GM23338 (cell line): ENCODE results near the gene LLGL1. TPM values are rescaled to one million over a fixed set of nuclear protein-coding genes. Genes with fewer than 3 reads are reported as not detected.

Experiments
- ATAC-seq: fragments of 200-7000 bp; cut with Tn5 transposase; 3 replicates; pipeline ENCODE4 v1.9.1; 2020
- DNase-seq: peaks from one replicate; pipeline ENCODE4 v3.0.0-alpha.2; 2015; ENCODE audit warnings: low spot score
- H2AFZ ChIP-seq: fragments of 200-600 bp; sonication (generic); 2 replicates; pipeline ENCODE4 v1.8.0; 2016; ENCODE audit warnings: antibody characterized with exemption, mild to moderate bottlenecking, moderate library complexity
- H3F3A ChIP-seq: fragments of 200-600 bp; sonication (generic); replicated peaks from 2 replicates; pipeline ENCODE4 v1.8.0; 2017; ENCODE audit warnings: antibody characterized with exemption, mixed run types, low read depth
- H3K27ac ChIP-seq: fragments of 200-600 bp; sonication (generic); 2 replicates; pipeline ENCODE4 v1.6.1; 2016; ENCODE audit warnings: low read depth
- H3K27me3 ChIP-seq: fragments of 200-600 bp; sonication (generic); 2 replicates; pipeline ENCODE4 v1.8.0; 2016; ENCODE audit warnings: mild to moderate bottlenecking, mixed run types, moderate library complexity; ENCODE audit not compliant: insufficient read depth
- H3K36me3 ChIP-seq: fragments of 200-600 bp; sonication (generic); 2 replicates; pipeline ENCODE4 v1.8.0; 2016; ENCODE audit warnings: mild to moderate bottlenecking; ENCODE audit not compliant: insufficient read depth
- H3K4me1 ChIP-seq: fragments of 200-600 bp; sonication (generic); 2 replicates; pipeline ENCODE4 v1.8.0; 2016; ENCODE audit warnings: mild to moderate bottlenecking, moderate library complexity; ENCODE audit not compliant: insufficient read depth
- H3K4me2 ChIP-seq: fragments of 200-600 bp; sonication (generic); 2 replicates; pipeline ENCODE4 v1.7.1; 2017; ENCODE audit warnings: mixed run types
- H3K4me3 ChIP-seq: fragments of 200-600 bp; sonication (generic); 2 replicates; pipeline ENCODE4 v1.6.1; 2016; ENCODE audit warnings: mixed run types
- H3K79me2 ChIP-seq: fragments of 200-600 bp; sonication (generic); replicated peaks from 2 replicates; pipeline ENCODE4 v1.8.0; 2017; ENCODE audit warnings: mild to moderate bottlenecking; ENCODE audit not compliant: insufficient read depth
- H3K9me2 ChIP-seq: fragments of 200-600 bp; sonication (generic); 2 replicates; pipeline ENCODE4 v1.8.0; 2017; ENCODE audit not compliant: insufficient read depth
- H4K20me1 ChIP-seq: fragments of 200-600 bp; sonication (generic); replicated peaks from 2 replicates; pipeline ENCODE4 v1.8.0; 2017; ENCODE audit warnings: mild to moderate bottlenecking; ENCODE audit not compliant: insufficient read depth
- H3K27ac Mint-ChIP-seq: 2 replicates; pipeline ENCODE4 v1.8.0; 2020; ENCODE audit warnings: inconsistent platforms, mild to moderate bottlenecking, moderate library complexity, mixed read lengths
- H3K27me3 Mint-ChIP-seq: 3 replicates; pipeline ENCODE4 v1.8.0; 2022; ENCODE audit warnings: low read depth, mild to moderate bottlenecking, moderate library complexity, mixed read lengths, inconsistent platforms; ENCODE audit not compliant: insufficient read depth, poor library complexity
- H3K36me3 Mint-ChIP-seq: 3 replicates; pipeline ENCODE4 v1.8.0; 2021; ENCODE audit warnings: low read depth, mild to moderate bottlenecking, inconsistent platforms, moderate library complexity, mixed read lengths
- H3K4me1 Mint-ChIP-seq: 3 replicates; pipeline ENCODE4 v1.8.0; 2020; ENCODE audit warnings: mild to moderate bottlenecking, inconsistent platforms, mixed read lengths
- H3K4me3 Mint-ChIP-seq: 3 replicates; pipeline ENCODE4 v1.8.0; 2021; ENCODE audit warnings: moderate library complexity, mild to moderate bottlenecking, inconsistent platforms, mixed read lengths
- H3K9me3 Mint-ChIP-seq: 3 replicates; pipeline ENCODE4 v1.8.0; 2020; ENCODE audit warnings: moderate library complexity, mild to moderate bottlenecking, inconsistent platforms, mixed read lengths
- CREB1 ChIP-seq: fragments of 250-450 bp; sonication (Bioruptor Pico); IDR thresholded peaks from 2 replicates; pipeline ENCODE4 v1.5.0; 2020; ENCODE audit warnings: low read depth, mild to moderate bottlenecking, moderate library complexity
- EZH2 ChIP-seq: fragments of 200-600 bp; sonication (generic); IDR thresholded peaks from one replicate; pipeline ENCODE4 v1.8.0; 2017; ENCODE audit warnings: antibody characterized with exemption, mild to moderate bottlenecking, low read depth; ENCODE audit not compliant: unreplicated experiment
- EZH2phosphoT487 ChIP-seq: fragments of 200-600 bp; sonication (generic); IDR thresholded peaks from one replicate; pipeline ENCODE4 v1.8.1; 2018; ENCODE audit warnings: antibody characterized with exemption; ENCODE audit not compliant: unreplicated experiment
- JUNB ChIP-seq: IDR thresholded peaks from one replicate; pipeline ENCODE4 v1.6.1; 2016; ENCODE audit warnings: antibody characterized with exemption; ENCODE audit not compliant: unreplicated experiment
- NANOG ChIP-seq: IDR thresholded peaks from 2 replicates; pipeline ENCODE4 v1.6.1; 2016; ENCODE audit warnings: antibody characterized with exemption, borderline replicate concordance
- POLR2AphosphoS5 ChIP-seq: IDR thresholded peaks from 2 replicates; pipeline ENCODE4 v1.6.1; 2016; ENCODE audit warnings: antibody characterized with exemption, low read depth
- STAT1 ChIP-seq: IDR thresholded peaks from one replicate; pipeline ENCODE4 v1.6.1; 2016; ENCODE audit warnings: antibody characterized with exemption; ENCODE audit not compliant: unreplicated experiment
- ZNF114 ChIP-seq: fragments of 250-450 bp; sonication (Bioruptor Pico); IDR thresholded peaks from 2 replicates; pipeline ENCODE4 v1.5.0; 2020; ENCODE audit warnings: mild to moderate bottlenecking, moderate library complexity
- ZNF331 ChIP-seq: fragments of 250-450 bp; sonication (Bioruptor Pico); IDR thresholded peaks from 2 replicates; pipeline ENCODE4 v1.5.0; 2020; ENCODE audit warnings: low read depth, mild to moderate bottlenecking, moderate library complexity
- ZNF462 ChIP-seq: fragments of 250-450 bp; sonication (Bioruptor Pico); IDR thresholded peaks from 2 replicates; pipeline ENCODE4 v1.5.0; 2020; ENCODE audit warnings: mild to moderate bottlenecking, moderate library complexity
- polyA plus RNA-seq: library from polyadenylated mRNA; unstranded; fragments of >200 nt; fragmentation: Nextera tagmentation; extraction: Ambion mirVana; gene quantifications from 2 replicates; pipeline ENCODE4 v1.2.1, GENCODE V29; 2016
- total RNA-seq: library from RNA; depleted of rRNA; stranded (reverse); fragments of >200 nt; shearing (Covaris generic); gene quantifications from 2 replicates; pipeline ENCODE4 v1.2.3, GENCODE V29; 2014
- TF ChIP-seq, protein P1 (sequence below): IDR thresholded peaks from one replicate; pipeline ENCODE4 v1.6.1; 2018; ENCODE audit warnings: antibody characterized with exemption; ENCODE audit not compliant: unreplicated experiment
- TF ChIP-seq, protein P2 (sequence below): IDR thresholded peaks from 2 replicates; pipeline ENCODE4 v1.6.1; 2016; ENCODE audit warnings: antibody characterized with exemption
- TF ChIP-seq, protein P3 (sequence below), 2 experiments: fragments of 200-600 bp in 1 of 2; sonication (generic) in 1 of 2; conservative IDR thresholded peaks; 2 replicates each; pipeline versions ENCODE4 v1.5.1 to v1.6.1; 2016 to 2017; ENCODE audit warnings: antibody characterized with exemption in 2 of 2, low read depth in 2 of 2, mild to moderate bottlenecking in 2 of 2, moderate library complexity in 1 of 2

Gene LLGL1
- total and polyA plus RNA-seq, 2 experiments from 2014 or later: 5.9 to 129 TPM

DNA sequence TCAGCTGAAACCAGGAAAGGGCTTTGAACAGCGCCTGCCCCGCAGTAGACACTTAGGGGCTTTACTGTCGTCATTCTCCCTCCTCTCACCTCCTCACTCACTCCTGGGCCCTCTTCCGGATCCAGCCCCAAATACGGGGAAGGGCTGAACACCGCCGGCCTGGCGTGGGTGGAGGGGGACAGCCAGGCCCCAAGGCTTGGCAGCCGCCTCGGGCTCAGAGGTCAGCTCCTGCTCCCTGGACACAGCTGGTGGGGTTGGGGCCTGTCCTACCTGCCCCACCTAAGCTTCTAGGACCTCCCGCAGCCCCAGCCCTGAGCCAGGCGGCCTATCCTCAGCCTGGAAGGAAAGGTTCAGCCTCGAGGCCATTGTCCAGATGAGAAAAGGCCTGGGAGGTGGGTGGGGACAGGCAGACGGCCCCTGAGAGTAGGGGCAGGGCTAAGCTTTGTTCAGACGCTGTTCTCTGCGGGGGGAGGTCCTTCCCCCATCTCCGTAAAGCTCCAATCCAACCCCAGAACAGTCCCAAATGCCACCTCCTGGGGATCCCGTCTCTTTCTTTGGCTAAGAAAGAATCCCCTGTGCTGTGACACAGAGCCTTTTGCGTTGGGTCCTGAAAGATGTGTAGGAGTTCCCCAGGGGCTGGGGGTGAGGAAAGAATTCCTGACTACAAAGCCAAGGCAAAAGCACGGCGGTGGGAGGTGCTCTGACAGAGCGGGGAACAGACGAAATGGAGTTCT is 881 bp upstream of the LLGL1 start:
- DNase-seq (peak; percentile 96), ATAC-seq (peak; percentile 80)
- Histone ChIP-seq H3K4me3 (peak overlapping the region; percentile 65), H3K4me1 (peaks cover 16% of the 10 kb centered on the region), H3K27me3 (no peaks in the 10 kb centered on the region), H3K9me2 (no peaks in the 10 kb centered on the region), H3F3A (0 out of 2 replicates have a peak, but pooled peaks cover 3% of the 10 kb centered on the region), H3K4me2 (peak overlapping the region; percentile 89), H3K27ac (peak overlapping the region; percentile 99), H4K20me1 (peaks cover 2% of the 10 kb centered on the region), H2AFZ (peak overlapping the region; percentile 67), H3K36me3 (no peaks in the 10 kb centered on the region), H3K79me2 (peaks cover 37% of the 10 kb centered on the region)
- TF ChIP-seq ZNF462 (no peak), EZH2 (no peak), JUNB (peak; percentile 32), STAT1 (no peak), ZNF114 (CRISPR knock-in tag) (no peak), ZNF331 (CRISPR knock-in tag) (no peak), EZH2phosphoT487 (no peak), NANOG (no peak), POLR2AphosphoS5 (peak; percentile 56), CREB1 (peak; percentile 73)
- TF ChIP-seq, protein P1, sequence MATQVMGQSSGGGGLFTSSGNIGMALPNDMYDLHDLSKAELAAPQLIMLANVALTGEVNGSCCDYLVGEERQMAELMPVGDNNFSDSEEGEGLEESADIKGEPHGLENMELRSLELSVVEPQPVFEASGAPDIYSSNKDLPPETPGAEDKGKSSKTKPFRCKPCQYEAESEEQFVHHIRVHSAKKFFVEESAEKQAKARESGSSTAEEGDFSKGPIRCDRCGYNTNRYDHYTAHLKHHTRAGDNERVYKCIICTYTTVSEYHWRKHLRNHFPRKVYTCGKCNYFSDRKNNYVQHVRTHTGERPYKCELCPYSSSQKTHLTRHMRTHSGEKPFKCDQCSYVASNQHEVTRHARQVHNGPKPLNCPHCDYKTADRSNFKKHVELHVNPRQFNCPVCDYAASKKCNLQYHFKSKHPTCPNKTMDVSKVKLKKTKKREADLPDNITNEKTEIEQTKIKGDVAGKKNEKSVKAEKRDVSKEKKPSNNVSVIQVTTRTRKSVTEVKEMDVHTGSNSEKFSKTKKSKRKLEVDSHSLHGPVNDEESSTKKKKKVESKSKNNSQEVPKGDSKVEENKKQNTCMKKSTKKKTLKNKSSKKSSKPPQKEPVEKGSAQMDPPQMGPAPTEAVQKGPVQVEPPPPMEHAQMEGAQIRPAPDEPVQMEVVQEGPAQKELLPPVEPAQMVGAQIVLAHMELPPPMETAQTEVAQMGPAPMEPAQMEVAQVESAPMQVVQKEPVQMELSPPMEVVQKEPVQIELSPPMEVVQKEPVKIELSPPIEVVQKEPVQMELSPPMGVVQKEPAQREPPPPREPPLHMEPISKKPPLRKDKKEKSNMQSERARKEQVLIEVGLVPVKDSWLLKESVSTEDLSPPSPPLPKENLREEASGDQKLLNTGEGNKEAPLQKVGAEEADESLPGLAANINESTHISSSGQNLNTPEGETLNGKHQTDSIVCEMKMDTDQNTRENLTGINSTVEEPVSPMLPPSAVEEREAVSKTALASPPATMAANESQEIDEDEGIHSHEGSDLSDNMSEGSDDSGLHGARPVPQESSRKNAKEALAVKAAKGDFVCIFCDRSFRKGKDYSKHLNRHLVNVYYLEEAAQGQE: no peak
- TF ChIP-seq, protein P2, sequence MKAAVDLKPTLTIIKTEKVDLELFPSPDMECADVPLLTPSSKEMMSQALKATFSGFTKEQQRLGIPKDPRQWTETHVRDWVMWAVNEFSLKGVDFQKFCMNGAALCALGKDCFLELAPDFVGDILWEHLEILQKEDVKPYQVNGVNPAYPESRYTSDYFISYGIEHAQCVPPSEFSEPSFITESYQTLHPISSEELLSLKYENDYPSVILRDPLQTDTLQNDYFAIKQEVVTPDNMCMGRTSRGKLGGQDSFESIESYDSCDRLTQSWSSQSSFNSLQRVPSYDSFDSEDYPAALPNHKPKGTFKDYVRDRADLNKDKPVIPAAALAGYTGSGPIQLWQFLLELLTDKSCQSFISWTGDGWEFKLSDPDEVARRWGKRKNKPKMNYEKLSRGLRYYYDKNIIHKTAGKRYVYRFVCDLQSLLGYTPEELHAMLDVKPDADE: peak; percentile 29; the same call in 1 of the 2 replicates
- TF ChIP-seq, protein P3, sequence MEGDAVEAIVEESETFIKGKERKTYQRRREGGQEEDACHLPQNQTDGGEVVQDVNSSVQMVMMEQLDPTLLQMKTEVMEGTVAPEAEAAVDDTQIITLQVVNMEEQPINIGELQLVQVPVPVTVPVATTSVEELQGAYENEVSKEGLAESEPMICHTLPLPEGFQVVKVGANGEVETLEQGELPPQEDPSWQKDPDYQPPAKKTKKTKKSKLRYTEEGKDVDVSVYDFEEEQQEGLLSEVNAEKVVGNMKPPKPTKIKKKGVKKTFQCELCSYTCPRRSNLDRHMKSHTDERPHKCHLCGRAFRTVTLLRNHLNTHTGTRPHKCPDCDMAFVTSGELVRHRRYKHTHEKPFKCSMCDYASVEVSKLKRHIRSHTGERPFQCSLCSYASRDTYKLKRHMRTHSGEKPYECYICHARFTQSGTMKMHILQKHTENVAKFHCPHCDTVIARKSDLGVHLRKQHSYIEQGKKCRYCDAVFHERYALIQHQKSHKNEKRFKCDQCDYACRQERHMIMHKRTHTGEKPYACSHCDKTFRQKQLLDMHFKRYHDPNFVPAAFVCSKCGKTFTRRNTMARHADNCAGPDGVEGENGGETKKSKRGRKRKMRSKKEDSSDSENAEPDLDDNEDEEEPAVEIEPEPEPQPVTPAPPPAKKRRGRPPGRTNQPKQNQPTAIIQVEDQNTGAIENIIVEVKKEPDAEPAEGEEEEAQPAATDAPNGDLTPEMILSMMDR (conservative IDR thresholded peaks at IDR 0.05; ENCODE audit: low read depth in 2 of 2): no peak
- Mint-ChIP-seq H3K36me3 (no peaks in the 10 kb centered on the region; the same call in 2 of the 3 replicates), H3K27ac (peak overlapping the region; percentile 100), H3K4me1 (peaks cover 19% of the 10 kb centered on the region), H3K27me3 (peaks cover 13% of the 10 kb centered on the region), H3K9me3 (no peaks in the 10 kb centered on the region), H3K4me3 (peak overlapping the region; percentile 87)
